HCT116 (cell line): ENCODE measurements around the gene SNAI1. TPM values are rescaled to one million over a fixed set of nuclear protein-coding genes. Genes with fewer than 3 reads are reported as not detected.
"Not testable (repeated sequence)": the region's sequence is repeated elsewhere in the genome, so short reads cannot be mapped to it uniquely, and the experiment has no call there.

Experiments used
- ATAC-seq: fragments of 200-7000 bp; cut with Tn5 transposase; 2 replicates; pipeline ENCODE4 v1.9.1; 2020; ENCODE audit warnings: mild to moderate bottlenecking, moderate library complexity
- BruUV-seq: library from RNA; stranded (reverse); fragments of 400-500 nt; replicated peaks from 2 replicates; lab custom pipeline; 2021; lab: Mats Ljungman, UMichigan
- CTCF ChIA-PET: fragments of 300-600 bp; sonication (Branson Sonifier 250); formaldehyde crosslinking; loops from one replicate; lab custom pipeline; 2021; ENCODE audit warnings: antibody characterized with exemption; lab: Charles Lee
- POLR2A ChIA-PET: fragments of 300-600, 350-600 bp; sonication (Branson Sonifier 250); formaldehyde crosslinking; loops from one replicate; lab custom pipeline; 2021; ENCODE audit warnings: antibody characterized with exemption; lab: Charles Lee
- RAD21 ChIA-PET, 2 experiments: fragments of 300-600 bp; sonication (Branson Sonifier 250); formaldehyde crosslinking; loops; one replicate each; lab custom pipeline; 2023; ENCODE audit warnings: low total read pairs in 2 of 2; ENCODE audit not compliant: uncharacterized antibody in 2 of 2, unreplicated experiment in 2 of 2, low non-redundant PET in 1 of 2; lab: Charles Lee
- DNase-seq: peaks from one replicate; pipeline ENCODE4 v3.0.0-alpha.2; 2010; ENCODE audit warnings: low read depth, low spot score
- H2AFZ ChIP-seq: fragments of 200-600 bp; shearing (Covaris generic), sonication (generic); 2 replicates; pipeline ENCODE4 v1.6.1; 2017; ENCODE audit warnings: low read depth, mixed run types, mixed read lengths, antibody characterized with exemption, low read length; ENCODE audit not compliant: poor library complexity, severe bottlenecking
- H3K27ac ChIP-seq: 2 replicates; pipeline ENCODE4 v1.5.1; 2012; ENCODE audit warnings: low read depth, low read length
- H3K27me3 ChIP-seq: fragments of 200-600 bp; sonication (generic); 2 replicates; pipeline ENCODE4 v1.6.1; 2016; ENCODE audit warnings: mixed run types, low read length, mixed read lengths; ENCODE audit not compliant: insufficient read depth
- H3K36me3 ChIP-seq, 2 experiments: fragments of 200-500 bp in 1 of 2; fragments of 200-600 bp in 1 of 2; sonication (Bioruptor generic) in 1 of 2; sonication (generic) in 1 of 2; 2 replicates each; pipeline versions ENCODE4 v1.5.1 to v1.6.1; 2014 to 2016; ENCODE audit warnings: low read length in 2 of 2, inconsistent platforms in 1 of 2, mixed read lengths in 1 of 2, mixed run types in 1 of 2; ENCODE audit not compliant: insufficient read depth in 2 of 2, control insufficient read depth in 1 of 2
- H3K4me1 ChIP-seq, 2 experiments: fragments of 200-600 bp in 1 of 2; sonication (generic) in 1 of 2; 2 replicates each; pipeline versions ENCODE4 v1.5.1 to v1.6.1; 2012 to 2017; ENCODE audit warnings: low read length in 2 of 2, inconsistent platforms in 1 of 2, mild to moderate bottlenecking in 1 of 2, mixed read lengths in 1 of 2, mixed run types in 1 of 2, moderate library complexity in 1 of 2; ENCODE audit not compliant: insufficient read depth in 2 of 2, control insufficient read depth in 1 of 2
- H3K4me2 ChIP-seq: fragments of 200-600 bp; sonication (generic); 2 replicates; pipeline ENCODE4 v1.6.1; 2017; ENCODE audit warnings: mixed run types, low read length, mixed read lengths
- H3K4me3 ChIP-seq, 2 experiments: fragments of 200-600 bp in 1 of 2; sonication (generic) in 1 of 2; replicated peaks in 1 of 2; 2 replicates each; pipeline ENCODE4 v1.5.1; 2011 to 2016; ENCODE audit warnings: low read length in 2 of 2, control low read depth in 1 of 2, low read depth in 1 of 2, mild to moderate bottlenecking in 1 of 2, mixed read lengths in 1 of 2, mixed run types in 1 of 2
- H3K79me2 ChIP-seq: fragments of 200-600 bp; sonication (generic); 2 replicates; pipeline ENCODE4 v1.6.1; 2017; ENCODE audit warnings: mild to moderate bottlenecking, mixed run types, low read length, moderate library complexity, mixed read lengths; ENCODE audit not compliant: insufficient read depth
- H3K9ac ChIP-seq: fragments of 200-600 bp; sonication (generic); 2 replicates; pipeline ENCODE4 v1.6.1; 2016; ENCODE audit warnings: low read length, mixed read lengths
- H3K9me2 ChIP-seq: fragments of 200-600 bp; sonication (generic), shearing (Covaris generic); 2 replicates; pipeline ENCODE4 v1.6.1; 2017; ENCODE audit warnings: mixed run types, mild to moderate bottlenecking, moderate library complexity; ENCODE audit not compliant: insufficient read depth
- H3K9me3 ChIP-seq, 2 experiments: fragments of 200-500 bp in 1 of 2; fragments of 200-600 bp in 1 of 2; sonication (Bioruptor generic) in 1 of 2; sonication (generic) in 1 of 2; 2 replicates each; pipeline ENCODE4 v1.6.1; 2014 to 2017; ENCODE audit warnings: low read length in 2 of 2, mixed read lengths in 2 of 2, inconsistent platforms in 1 of 2, low read depth in 1 of 2, mild to moderate bottlenecking in 1 of 2, mixed run types in 1 of 2, moderate library complexity in 1 of 2; ENCODE audit not compliant: control insufficient read depth in 1 of 2, insufficient read depth in 1 of 2
- H4K20me1 ChIP-seq: fragments of 200-600 bp; sonication (generic), shearing (Covaris generic); 2 replicates; pipeline ENCODE4 v1.6.1; 2017; ENCODE audit warnings: mixed run types, mild to moderate bottlenecking, moderate library complexity; ENCODE audit not compliant: insufficient read depth
- REST ChIP-seq: IDR thresholded peaks from 2 replicates; pipeline ENCODE4 v1.6.1; 2012; ENCODE audit warnings: low read depth
- SP1 ChIP-seq: IDR thresholded peaks from 2 replicates; pipeline ENCODE4 v1.6.1; 2012; ENCODE audit warnings: low read depth
- YY1 ChIP-seq: IDR thresholded peaks from 2 replicates; pipeline ENCODE4 v1.6.1; 2011; ENCODE audit warnings: low read length, low read depth, moderate library complexity, mild to moderate bottlenecking; ENCODE audit not compliant: insufficient replicate concordance; ENCODE audit errors: extremely low read depth
- ZNF274 ChIP-seq: fragments of 200-500 bp; sonication (Bioruptor generic); IDR thresholded peaks from 2 replicates; pipeline ENCODE4 v1.6.1; 2014; ENCODE audit warnings: mild to moderate bottlenecking, low read depth, low read length, inconsistent platforms
- intact Hi-C: fragments of 100-400 bp; cut with micrococcal nuclease; formaldehyde crosslinking; loops from 2 replicates; pipeline ENCODE4 v1.10.0; 2022
- total RNA-seq: library from RNA; stranded (reverse); gene quantifications from one replicate; pipeline ENCODE4 v1.2.1, GENCODE V29; 2021; ENCODE audit not compliant: unreplicated experiment

SNAI1 gene
- total RNA-seq, 1 experiment from 2014 or later, result 13.4 TPM

DNA sequence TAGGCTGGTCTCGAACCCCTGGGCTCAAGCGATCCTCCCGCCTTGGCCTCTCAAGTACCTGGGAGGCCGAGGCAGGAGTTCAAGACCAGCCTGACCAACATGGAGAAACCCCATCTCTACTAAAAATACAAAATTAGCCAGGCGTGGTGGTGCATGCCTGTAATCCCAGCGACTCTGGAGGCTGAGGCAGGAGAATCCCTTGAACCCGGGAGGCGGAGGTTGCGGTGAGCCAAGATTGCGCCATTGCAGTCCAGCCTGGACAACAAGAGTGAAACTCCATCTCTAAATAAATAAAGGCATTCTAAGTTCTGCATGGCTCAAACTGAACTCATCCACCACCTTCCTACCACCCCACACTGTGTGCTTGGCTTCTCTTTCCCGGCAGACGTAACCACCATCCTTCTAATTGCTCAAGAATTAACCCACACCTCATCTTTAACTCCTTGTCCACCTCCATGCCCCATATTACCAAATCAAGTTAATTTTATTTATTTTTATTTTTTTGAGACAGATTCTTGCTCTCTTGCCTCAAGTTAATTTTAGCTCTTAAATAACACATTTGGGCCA lies 26.9 kb upstream of the SNAI1 start:
- POLR2A ChIA-PET, ATAC-seq, H4K20me1 ChIP-seq, H3K4me1 ChIP-seq, RAD21 ChIA-PET, H2AFZ ChIP-seq, H3K27me3 ChIP-seq, H3K4me2 ChIP-seq, BruUV-seq, H3K27ac ChIP-seq, H3K4me3 ChIP-seq, H3K9ac ChIP-seq, H3K9me2 ChIP-seq, DNase-seq, H3K79me2 ChIP-seq, intact Hi-C loops, H3K9me3 ChIP-seq: not testable (repeated sequence)
- H3K36me3 ChIP-seq, result peaks cover 21 to 29% of the 10 kb centered on the region in 2 experiments
- CTCF ChIA-PET, result interaction anchor here (1.4 kb wide), 1 partner anchor 9 kb away, joined by 3 read pairs; no protein-coding TSS in a partner anchor

DNA sequence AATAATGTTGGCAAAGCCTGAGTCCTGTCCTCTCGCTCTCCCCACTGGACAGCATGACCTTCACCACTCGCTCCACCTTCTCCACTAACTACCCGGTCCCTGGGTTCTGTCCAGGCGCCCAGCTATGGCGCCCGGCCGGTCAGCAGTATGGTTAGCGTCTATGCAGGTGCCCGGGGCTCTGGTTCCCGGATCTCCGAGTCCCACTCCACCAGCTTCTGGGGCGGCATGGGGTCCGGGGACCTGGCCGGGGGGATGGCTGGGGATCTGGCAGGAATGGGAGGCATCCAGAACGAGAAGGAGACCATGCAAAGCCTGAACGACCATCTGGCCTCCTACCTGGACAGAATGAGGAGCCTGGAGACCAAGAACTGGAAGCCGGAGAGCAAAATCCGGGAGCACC lies 26.1 kb upstream of the SNAI1 start:
- no peaks in the 10 kb centered on the region for H3K79me2 ChIP-seq
- TF ChIP-seq SP1 (no peak), REST (no peak), ZNF274 (no peak), YY1 (no peak)
- intact Hi-C loops, result no loop called here
- H3K36me3 ChIP-seq, result peaks cover 17 to 24% of the 10 kb centered on the region in 2 experiments
- H3K9ac ChIP-seq, result no peak overlapping the region
- ChIA-PET CTCF (interaction anchor here (1.4 kb wide), 1 partner anchor 8 kb away, joined by 3 read pairs; no protein-coding TSS in a partner anchor), RAD21 (no interaction called here), POLR2A (no interaction called here)
- no peak for DNase-seq
- H3K27ac ChIP-seq, result no peak overlapping the region
- no peak overlapping the region for H3K4me2 ChIP-seq
- no peaks in the 10 kb centered on the region for H4K20me1 ChIP-seq
- no peaks in the 10 kb centered on the region for H3K4me1 ChIP-seq
- no peak overlapping the region for H2AFZ ChIP-seq
- H3K9me2 ChIP-seq, result no peaks in the 10 kb centered on the region
- no peak overlapping the region for H3K4me3 ChIP-seq
- ATAC-seq, result no peak
- BruUV-seq, result no TSS peak
- no peaks in the 10 kb centered on the region for H3K9me3 ChIP-seq
- H3K27me3 ChIP-seq, result no peaks in the 10 kb centered on the region
